Measurements from ENCODE around the gene CYSTM1.

DNA sequence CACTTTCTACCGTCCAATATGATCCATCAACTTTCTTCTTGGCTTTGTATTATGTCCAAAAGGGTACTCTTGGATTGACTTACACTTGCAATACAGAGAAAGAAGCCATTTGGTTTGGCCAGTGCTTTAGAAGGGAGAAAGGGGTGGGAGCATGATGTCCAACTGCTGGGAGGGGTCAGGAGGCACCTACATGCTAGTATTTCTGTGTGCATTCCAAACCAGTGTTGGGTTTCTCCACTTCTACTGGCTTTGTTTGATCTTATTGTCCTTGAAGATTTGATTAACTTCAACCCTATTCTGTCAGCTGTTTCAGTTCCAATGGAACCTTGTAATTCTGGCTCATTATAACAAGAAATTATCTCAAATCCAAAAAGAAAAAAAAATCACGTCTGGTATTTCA, 27.6 kb downstream of the CYSTM1 start:
- TF ChIP-seq EZH2phosphoT487 (IDR thresholded peaks at IDR 0.05; ENCODE audit: insufficient read depth, low read depth), result no peak
- TF ChIP-seq EZH2 (IDR thresholded peaks at IDR 0.05; ENCODE audit: insufficient read depth, poor library complexity, severe bottlenecking), result no peak

All from GM23248 (cell line).